ENCODE measurements around the gene LAMC1. TPM values are rescaled to one million over a fixed set of nuclear protein-coding genes. Genes with fewer than 3 reads are reported as not detected.
A peak's percentile ranks its signal among the peaks of the same experiment; 100 is the strongest.

LAMC1 gene
- total RNA-seq, 1 experiment from 2014 or later = 71.5 TPM

DNA sequence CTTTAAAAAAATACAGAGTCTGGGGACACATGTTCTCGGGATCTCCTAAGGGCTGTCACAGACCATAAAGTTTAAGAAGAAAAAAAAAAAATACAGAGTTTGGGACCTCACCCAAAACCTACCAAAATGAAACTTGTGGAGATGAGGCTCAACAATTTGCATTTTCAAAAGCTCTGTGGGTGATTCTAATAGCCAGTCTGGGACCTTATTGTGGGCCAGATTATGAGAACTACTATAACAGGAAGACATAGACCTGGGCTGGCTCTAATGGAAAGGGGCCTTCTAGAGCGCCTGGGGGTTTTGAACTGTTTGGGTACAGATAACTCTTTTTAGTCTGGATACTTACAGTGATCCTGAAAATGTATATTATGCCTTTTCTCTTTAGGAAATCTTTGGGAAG lies 69.1 kb downstream of the LAMC1 start:
- Histone ChIP-seq H3K27ac (ENCODE audit: low read length) (no peak overlapping the region), H3K27me3 (ENCODE audit: low read length) (no peaks in the 10 kb centered on the region), H3K36me3 (ENCODE audit: low read depth, low read length) (no peaks in the 10 kb centered on the region), H3K9me3 (ENCODE audit: low read length) (no peaks in the 10 kb centered on the region), H4K20me1 (ENCODE audit: low read length) (no peaks in the 10 kb centered on the region), H3F3A (ENCODE audit: low read length, unreplicated experiment) (peaks cover 3% of the 10 kb centered on the region), H2AFZ (ENCODE audit: low read length) (no peak overlapping the region), H3K4me2 (ENCODE audit: low read length) (no peak overlapping the region), H3K4me3 (ENCODE audit: low read length) (no peak overlapping the region), H3K9me2 (replicated peaks; ENCODE audit: low read length) (no peaks in the 10 kb centered on the region), H3K4me1 (ENCODE audit: insufficient read depth, low read length) (peaks cover 36% of the 10 kb centered on the region), H3K9ac (ENCODE audit: low read length) (no peak overlapping the region), H3K79me2 (ENCODE audit: low read length) (peaks cover 93% of the 10 kb centered on the region)
- ChIA-PET POLR2A (ENCODE audit: unreplicated experiment) (no interaction called here), CTCF (no interaction called here)
- intact Hi-C loops (cut with micrococcal nuclease) = no loop called here
- no TSS peak for BruUV-seq (replicated peaks)
- TF ChIP-seq, protein P1, sequence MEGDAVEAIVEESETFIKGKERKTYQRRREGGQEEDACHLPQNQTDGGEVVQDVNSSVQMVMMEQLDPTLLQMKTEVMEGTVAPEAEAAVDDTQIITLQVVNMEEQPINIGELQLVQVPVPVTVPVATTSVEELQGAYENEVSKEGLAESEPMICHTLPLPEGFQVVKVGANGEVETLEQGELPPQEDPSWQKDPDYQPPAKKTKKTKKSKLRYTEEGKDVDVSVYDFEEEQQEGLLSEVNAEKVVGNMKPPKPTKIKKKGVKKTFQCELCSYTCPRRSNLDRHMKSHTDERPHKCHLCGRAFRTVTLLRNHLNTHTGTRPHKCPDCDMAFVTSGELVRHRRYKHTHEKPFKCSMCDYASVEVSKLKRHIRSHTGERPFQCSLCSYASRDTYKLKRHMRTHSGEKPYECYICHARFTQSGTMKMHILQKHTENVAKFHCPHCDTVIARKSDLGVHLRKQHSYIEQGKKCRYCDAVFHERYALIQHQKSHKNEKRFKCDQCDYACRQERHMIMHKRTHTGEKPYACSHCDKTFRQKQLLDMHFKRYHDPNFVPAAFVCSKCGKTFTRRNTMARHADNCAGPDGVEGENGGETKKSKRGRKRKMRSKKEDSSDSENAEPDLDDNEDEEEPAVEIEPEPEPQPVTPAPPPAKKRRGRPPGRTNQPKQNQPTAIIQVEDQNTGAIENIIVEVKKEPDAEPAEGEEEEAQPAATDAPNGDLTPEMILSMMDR (conservative IDR thresholded peaks at IDR 0.05; ENCODE audit: low read depth, low read length) = no peak
- no peak for TF ChIP-seq EZH2 (IDR thresholded peaks at IDR 0.05; ENCODE audit: low read length, unreplicated experiment)
- no peak for TF ChIP-seq EZH2phosphoT487 (IDR thresholded peaks at IDR 0.05; ENCODE audit: borderline replicate concordance, low read length)
- no peak for ATAC-seq
- no peak for DNase-seq

DNA sequence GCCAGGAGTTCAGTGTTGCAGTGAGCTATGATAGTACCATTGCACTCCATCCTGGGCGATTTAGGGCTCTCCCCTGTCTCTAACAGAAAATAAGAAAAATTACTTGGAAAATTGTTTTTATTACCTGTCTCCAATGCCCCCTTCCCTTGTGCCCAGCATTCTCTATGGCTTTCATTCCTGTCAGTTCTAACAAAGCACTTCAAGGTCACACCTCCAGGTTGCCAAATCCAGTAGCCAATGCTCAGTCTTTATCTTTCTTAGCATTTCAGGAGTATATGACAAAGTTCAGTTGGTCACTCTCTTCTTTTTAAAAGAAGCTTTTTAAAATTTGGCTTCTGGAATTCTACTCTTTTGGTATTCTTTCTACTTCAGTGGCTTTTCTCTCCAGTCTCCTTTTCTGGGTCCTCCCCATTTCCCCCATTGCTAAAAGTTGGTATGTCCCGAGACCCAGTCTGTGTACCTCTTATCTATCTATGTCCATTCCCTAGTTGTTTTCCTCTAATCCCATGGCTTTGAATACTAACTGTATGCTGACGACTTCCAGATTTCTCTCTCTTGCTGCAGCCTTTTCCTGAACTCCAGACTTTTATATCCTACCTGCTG lies 69.9 kb downstream of the LAMC1 start:
- Histone ChIP-seq H3K4me1 (ENCODE audit: insufficient read depth, low read length) (peaks cover 33% of the 10 kb centered on the region), H3K79me2 (ENCODE audit: low read length) (peaks cover 93% of the 10 kb centered on the region), H2AFZ (ENCODE audit: low read length) (no peak overlapping the region), H3K9me2 (replicated peaks; ENCODE audit: low read length) (no peaks in the 10 kb centered on the region), H3K27ac (ENCODE audit: low read length) (no peak overlapping the region), H4K20me1 (ENCODE audit: low read length) (no peaks in the 10 kb centered on the region), H3K9me3 (ENCODE audit: low read length) (no peaks in the 10 kb centered on the region), H3K4me2 (ENCODE audit: low read length) (no peak overlapping the region), H3K4me3 (ENCODE audit: low read length) (no peak overlapping the region), H3K36me3 (ENCODE audit: low read depth, low read length) (no peaks in the 10 kb centered on the region), H3K9ac (ENCODE audit: low read length) (no peak overlapping the region), H3F3A (ENCODE audit: low read length, unreplicated experiment) (peaks cover 3% of the 10 kb centered on the region), H3K27me3 (ENCODE audit: low read length) (no peaks in the 10 kb centered on the region)
- no peak for DNase-seq
- BruUV-seq (replicated peaks) = no TSS peak
- ChIA-PET CTCF (no interaction called here), POLR2A (ENCODE audit: unreplicated experiment) (no interaction called here)
- no peak for TF ChIP-seq EZH2 (IDR thresholded peaks at IDR 0.05; ENCODE audit: low read length, unreplicated experiment)
- no peak for TF ChIP-seq EZH2phosphoT487 (IDR thresholded peaks at IDR 0.05; ENCODE audit: borderline replicate concordance, low read length)
- TF ChIP-seq, protein P1 (conservative IDR thresholded peaks at IDR 0.05; ENCODE audit: low read depth, low read length) = no peak
- no peak for ATAC-seq
- intact Hi-C loops (cut with micrococcal nuclease) = no loop called here

DNA sequence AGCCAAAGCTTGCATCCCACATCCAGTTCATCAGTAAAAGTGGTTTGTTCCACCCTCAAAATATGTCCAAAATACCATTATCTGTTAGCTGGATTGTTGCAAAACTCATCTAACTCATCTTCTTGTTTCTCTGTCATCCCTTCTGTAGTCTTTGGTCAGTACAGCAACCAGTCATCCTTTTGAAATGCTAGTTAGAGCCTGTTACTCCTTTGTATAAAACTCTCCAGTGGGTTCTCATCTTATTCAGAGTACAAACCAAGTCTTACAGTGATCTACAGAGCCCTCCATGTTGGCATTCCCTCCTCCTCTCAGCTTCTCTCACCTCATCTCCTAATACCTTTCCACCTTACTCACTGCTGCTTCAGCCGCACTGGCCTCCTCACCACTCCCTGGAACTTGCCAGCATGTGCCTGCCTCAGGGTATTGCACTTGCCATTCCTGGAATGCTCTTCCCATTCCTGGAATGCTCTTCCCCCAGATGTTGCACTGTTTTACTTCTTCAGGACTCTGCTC lies 70.6 kb downstream of the LAMC1 start:
- no peak overlapping the region for H2AFZ ChIP-seq (ENCODE audit: low read length)
- H3K27ac ChIP-seq (ENCODE audit: low read length) = no peak overlapping the region
- DNase-seq (peak; percentile 76), ATAC-seq (peak; percentile 85)
- no peaks in the 10 kb centered on the region for H3K9me3 ChIP-seq (ENCODE audit: low read length)
- H3F3A ChIP-seq (ENCODE audit: low read length, unreplicated experiment) = peaks cover 3% of the 10 kb centered on the region
- H4K20me1 ChIP-seq (ENCODE audit: low read length) = no peaks in the 10 kb centered on the region
- no peak overlapping the region for H3K9ac ChIP-seq (ENCODE audit: low read length)
- ChIA-PET POLR2A (ENCODE audit: unreplicated experiment) (no interaction called here), CTCF (no interaction called here)
- 0 out of 2 replicates have a peak, but pooled peaks cover 4% of the 10 kb centered on the region for H3K36me3 ChIP-seq (ENCODE audit: low read depth, low read length)
- H3K9me2 ChIP-seq (replicated peaks; ENCODE audit: low read length) = no peaks in the 10 kb centered on the region
- intact Hi-C loops (cut with micrococcal nuclease) = no loop called here
- H3K4me1 ChIP-seq (ENCODE audit: insufficient read depth, low read length) = peaks cover 28% of the 10 kb centered on the region
- no TSS peak for BruUV-seq (replicated peaks)
- TF ChIP-seq, protein P1 (conservative IDR thresholded peaks at IDR 0.05; ENCODE audit: low read depth, low read length) = no peak
- TF ChIP-seq EZH2phosphoT487 (IDR thresholded peaks at IDR 0.05; ENCODE audit: borderline replicate concordance, low read length) = no peak
- TF ChIP-seq EZH2 (IDR thresholded peaks at IDR 0.05; ENCODE audit: low read length, unreplicated experiment) = no peak
- 0 out of 2 replicates have a peak overlapping the region, but pooled peaks have one; percentile 4 for H3K4me2 ChIP-seq (ENCODE audit: low read length)
- H3K27me3 ChIP-seq (ENCODE audit: low read length) = no peaks in the 10 kb centered on the region
- H3K79me2 ChIP-seq (ENCODE audit: low read length) = peaks cover 88% of the 10 kb centered on the region
- H3K4me3 ChIP-seq (ENCODE audit: low read length) = no peak overlapping the region

All from PC-3 (cell line).